IMR-90 (cell line): Measurements from ENCODE around the gene FBN1. TPM values are rescaled to one million over a fixed set of nuclear protein-coding genes. Genes with fewer than 3 reads are reported as not detected.
A peak's percentile ranks its signal among the peaks of the same experiment; 100 is the strongest.

ENCODE experiments used
- ATAC-seq: fragments of 200-7000 bp; cut with Tn5 transposase; 2 replicates; pipeline ENCODE4 v1.9.1; 2020; ENCODE audit warnings: low read depth, mild to moderate bottlenecking, moderate library complexity
- BruUV-seq: library from RNA; stranded (reverse); fragments of 400-500 nt; replicated peaks from 2 replicates; lab custom pipeline; 2021; lab: Mats Ljungman, UMichigan
- CTCF ChIA-PET: fragments of 300-600 bp; formaldehyde crosslinking; extraction: SDS; loops from one replicate; lab custom pipeline; 2021; ENCODE audit warnings: antibody characterized with exemption; lab: Yijun Ruan, JAX
- POLR2A ChIA-PET: fragments of 300-600 bp; sonication (Branson Sonifier 250); formaldehyde crosslinking; loops from one replicate; lab custom pipeline; 2022; ENCODE audit warnings: antibody characterized with exemption; ENCODE audit not compliant: unreplicated experiment; lab: Charles Lee
- DNase-seq: peaks from one replicate; pipeline ENCODE4 v3.0.0; 2013
- H2AFZ ChIP-seq: replicated peaks from 2 replicates; pipeline ENCODE3; 2013; ENCODE audit warnings: low read length, mild to moderate bottlenecking; ENCODE audit not compliant: poor library complexity
- H2AK5ac ChIP-seq: 2 replicates; pipeline ENCODE4 v1.6.1; 2013; ENCODE audit warnings: low read depth, low read length, inconsistent platforms
- H2AK9ac ChIP-seq: replicated peaks from 2 replicates; pipeline ENCODE3; 2013; ENCODE audit warnings: mild to moderate bottlenecking, low read depth, low read length, moderate library complexity; ENCODE audit not compliant: poor library complexity
- H2BK120ac ChIP-seq: 2 replicates; pipeline ENCODE4 v1.6.1; 2013; ENCODE audit warnings: low read depth, low read length, inconsistent platforms
- H2BK15ac ChIP-seq: 3 replicates; pipeline ENCODE4 v1.6.1; 2013; ENCODE audit warnings: low read depth, low read length, inconsistent platforms
- H2BK20ac ChIP-seq: 2 replicates; pipeline ENCODE4 v1.6.1; 2013; ENCODE audit warnings: low read depth, mild to moderate bottlenecking, inconsistent platforms, low read length, moderate library complexity
- H2BK5ac ChIP-seq: 2 replicates; pipeline ENCODE4 v1.6.1; 2013; ENCODE audit warnings: mild to moderate bottlenecking, low read depth, low read length, inconsistent platforms; ENCODE audit not compliant: poor library complexity, severe bottlenecking
- H3K14ac ChIP-seq: replicated peaks from 2 replicates; pipeline ENCODE4 v1.6.1; 2013; ENCODE audit warnings: low read depth, low read length, inconsistent platforms
- H3K18ac ChIP-seq: 2 replicates; pipeline ENCODE4 v1.6.1; 2013; ENCODE audit warnings: low read depth, low read length, control low read depth
- H3K23ac ChIP-seq: 2 replicates; pipeline ENCODE4 v1.6.1; 2013; ENCODE audit warnings: low read depth, low read length, inconsistent platforms
- H3K27ac ChIP-seq: 2 replicates; pipeline ENCODE4 v1.5.1; 2013; ENCODE audit warnings: mild to moderate bottlenecking, control low read depth, low read length; ENCODE audit not compliant: insufficient read depth
- H3K27me3 ChIP-seq: 2 replicates; pipeline ENCODE4 v1.6.1; 2013; ENCODE audit warnings: low read length; ENCODE audit not compliant: control insufficient read depth, insufficient read depth
- H3K36me3 ChIP-seq: 2 replicates; pipeline ENCODE4 v1.6.1; 2013; ENCODE audit warnings: low read length, mixed read lengths; ENCODE audit not compliant: control insufficient read depth, insufficient read depth
- H3K4ac ChIP-seq: 2 replicates; pipeline ENCODE4 v1.6.1; 2013; ENCODE audit warnings: low read depth, low read length, inconsistent platforms
- H3K4me1 ChIP-seq: 2 replicates; pipeline ENCODE4 v1.6.1; 2013; ENCODE audit warnings: low read length, mixed read lengths; ENCODE audit not compliant: control insufficient read depth, insufficient read depth
- H3K4me2 ChIP-seq: 2 replicates; pipeline ENCODE4 v1.6.1; 2013; ENCODE audit warnings: low read depth, mild to moderate bottlenecking, control low read depth, low read length, moderate library complexity
- H3K4me3 ChIP-seq: 2 replicates; pipeline ENCODE4 v1.5.1; 2013; ENCODE audit warnings: low read depth, mild to moderate bottlenecking, control low read depth, low read length, moderate library complexity; ENCODE audit not compliant: insufficient read depth
- H3K56ac ChIP-seq: 2 replicates; pipeline ENCODE4 v1.6.1; 2013; ENCODE audit warnings: low read length, inconsistent platforms; ENCODE audit not compliant: insufficient read depth; ENCODE audit errors: extremely low read depth
- H3K79me1 ChIP-seq, 2 experiments: 2 replicates each; pipeline ENCODE4 v1.6.1; 2013; ENCODE audit warnings: low read length in 2 of 2, inconsistent platforms in 1 of 2, low read depth in 1 of 2
- H3K9ac ChIP-seq: 2 replicates; pipeline ENCODE4 v1.6.1; 2013; ENCODE audit warnings: low read depth, low read length, control low read depth
- H3K9me1 ChIP-seq: 2 replicates; pipeline ENCODE4 v1.6.1; 2013; ENCODE audit warnings: low read length, inconsistent platforms; ENCODE audit not compliant: insufficient read depth
- H3K9me3 ChIP-seq: 2 replicates; pipeline ENCODE4 v1.6.1; 2013; ENCODE audit warnings: low read length; ENCODE audit not compliant: control insufficient read depth, insufficient read depth
- H4K20me1 ChIP-seq: 2 replicates; pipeline ENCODE4 v1.6.1; 2013; ENCODE audit warnings: low read length, inconsistent platforms; ENCODE audit not compliant: insufficient read depth
- H4K5ac ChIP-seq: 2 replicates; pipeline ENCODE4 v1.6.1; 2013; ENCODE audit warnings: mild to moderate bottlenecking, low read depth, low read length, control low read depth
- H4K8ac ChIP-seq, 2 experiments: 2 replicates each; pipeline ENCODE4 v1.6.1; 2013; ENCODE audit warnings: low read depth in 2 of 2, low read length in 2 of 2, control low read depth in 1 of 2, inconsistent platforms in 1 of 2
- H4K91ac ChIP-seq: 2 replicates; pipeline ENCODE4 v1.6.1; 2013; ENCODE audit warnings: low read depth, low read length, inconsistent platforms; ENCODE audit not compliant: insufficient read depth
- MAFK ChIP-seq: IDR thresholded peaks from 2 replicates; pipeline ENCODE4 v1.6.1; 2012; ENCODE audit warnings: low read depth, low read length, improper control_type of control experiment
- POLR2A ChIP-seq: IDR thresholded peaks from 2 replicates; pipeline ENCODE4 v1.6.1; 2012; ENCODE audit warnings: mild to moderate bottlenecking, low read depth, low read length
- WGBS, 2 experiments: methylation state at CpG; one replicate each; pipeline versions ENCODE4 v1.1.5 to v1.1.7; 2013; ENCODE audit warnings: missing lambda C conversion rate in 2 of 2; ENCODE audit not compliant: insufficient read length in 1 of 2; ENCODE audit errors: extremely low coverage in 2 of 2; 5-methylcytosine and 5-hydroxymethylcytosine counted together
- dilution Hi-C: fragments of 300-500 bp; cut with HindIII; formaldehyde crosslinking; loops from one replicate; pipeline ENCODE4 v1.14.3; 2018; ENCODE audit warnings: low sequenced_read_pairs; ENCODE audit not compliant: unreplicated experiment
- in situ Hi-C: fragments of 300-500 bp; cut with MboI; formaldehyde crosslinking; loops from 3 replicates; pipeline ENCODE4 v1.14.3; 2019; ENCODE audit warnings: low sequenced_read_pairs, inconsistent platforms, mixed read lengths
- intact Hi-C: fragments of 100-400 bp; cut with micrococcal nuclease; formaldehyde crosslinking; loops from 2 replicates; pipeline ENCODE4 v1.10.0; 2022
- polyA plus RNA-seq, 3 experiments: library from polyadenylated mRNA; depleted of rRNA; stranded (reverse); fragments of >200 nt; gene quantifications; 2 replicates each; pipeline ENCODE4 v1.2.3, GENCODE V29; 2012; ENCODE audit warnings: low replicate concordance in 1 of 3
- total RNA-seq: library from RNA; depleted of rRNA; stranded (reverse); fragments of >200 nt; gene quantifications from 2 replicates; pipeline ENCODE4 v1.2.3, GENCODE V29; 2012

The FBN1 gene
- total and polyA plus RNA-seq, 2 of the 4 experiments (the other 2 are of a cell fraction), result 134 to 283 TPM

- DNase-seq (no peak), ATAC-seq (no peak)
- Histone ChIP-seq H2BK5ac (no peak overlapping the region), H3K9me3 (no peaks in the 10 kb centered on the region), H3K4ac (peak overlapping the region; percentile 31), H4K20me1 (no peaks in the 10 kb centered on the region), H4K8ac (peak overlapping the region in 1 of 2 experiments; percentile 20; a peak in 1 of 4 replicates), H2AFZ (peak overlapping the region; percentile 34), H3K18ac (no peak overlapping the region), H3K23ac (peak overlapping the region; percentile 31; the same call in 1 of the 2 replicates), H3K56ac (no peak overlapping the region), H3K36me3 (no peaks in the 10 kb centered on the region), H3K4me3 (no peak overlapping the region), H2BK20ac (no peak overlapping the region), H3K27me3 (no peaks in the 10 kb centered on the region), H2BK15ac (peak overlapping the region; percentile 26; the same call in 1 of the 3 replicates), H3K9me1 (peaks cover 33% of the 10 kb centered on the region), H3K4me1 (peaks cover 22% of the 10 kb centered on the region), H2AK5ac (no peak overlapping the region), H3K4me2 (no peak overlapping the region), H3K9ac (no peak overlapping the region), H2BK120ac (peak overlapping the region; percentile 37; the same call in 1 of the 2 replicates), H3K27ac (no peak overlapping the region), H3K79me1 (no peaks in the 10 kb centered on the region), H2AK9ac (no peak overlapping the region), H4K91ac (no peak overlapping the region), H3K14ac (peak overlapping the region; percentile 42; the same call in 1 of the 2 replicates), H4K5ac (no peak overlapping the region)
- in situ Hi-C loops, result no loop called here
- ChIA-PET CTCF (no interaction called here), POLR2A (interaction anchor here (0.6 kb wide), 1 partner anchor 30 kb away, joined by 7 read pairs; no protein-coding TSS in a partner anchor)
- intact Hi-C loops, result no loop called here
- WGBS, 2 experiments, result no CpG with 5 or more reads among the region's 2 CpGs
- no TSS peak for BruUV-seq
- dilution Hi-C loops, result no loop called here
- TF ChIP-seq MAFK (no peak), POLR2A (no peak)
Observed at GRCh38 chr15:48391950-48392349, 253.6 kb downstream of the FBN1 start.
